Measurements from ENCODE around the gene MCM9. TPM values are rescaled to one million over a fixed set of nuclear protein-coding genes. Genes with fewer than 3 reads are reported as not detected.
A peak's percentile ranks its signal among the peaks of the same experiment; 100 is the strongest.

The MCM9 gene
- total RNA-seq, 1 donor from 2014 or later, result 18.0 TPM

DNA sequence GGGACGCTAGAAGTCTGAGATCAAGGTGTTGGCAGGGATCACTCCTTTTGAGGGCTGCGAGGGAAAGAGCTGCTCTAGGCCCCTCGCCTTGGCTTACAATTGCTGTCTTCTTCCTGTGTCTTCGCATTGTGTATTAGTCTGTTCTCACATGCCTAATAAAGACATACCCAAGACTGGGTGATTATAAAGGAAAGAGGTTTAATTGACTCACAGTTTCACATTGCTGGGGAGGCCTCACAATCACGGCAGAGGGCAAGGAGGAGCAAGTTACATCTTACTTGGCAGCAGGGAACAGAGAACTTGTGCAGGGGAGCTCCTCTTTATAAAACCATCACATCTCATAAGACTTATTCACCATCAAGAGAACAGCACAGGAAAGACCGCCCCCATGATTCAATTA, 143.5 kb downstream of the MCM9 start:
- H3K27me3 Mint-ChIP-seq (ENCODE audit: unreplicated experiment), result peaks cover 1% of the 10 kb centered on the region
- peaks cover 14% of the 10 kb centered on the region for H3K36me3 Mint-ChIP-seq (ENCODE audit: unreplicated experiment)
- TF ChIP-seq CTCF (IDR thresholded peaks at IDR 0.05; ENCODE audit: partially characterized antibody, unreplicated experiment), result no peak
- no peak overlapping the region for H3K4me3 Mint-ChIP-seq (ENCODE audit: unreplicated experiment)
- peaks cover 15% of the 10 kb centered on the region for H3K9me3 Mint-ChIP-seq (ENCODE audit: unreplicated experiment)
- peaks cover 22% of the 10 kb centered on the region for H3K4me1 Mint-ChIP-seq (ENCODE audit: low read depth, unreplicated experiment)
- no peak for DNase-seq
- peak overlapping the region; percentile 45 for H3K27ac Mint-ChIP-seq (ENCODE audit: unreplicated experiment)

DNA sequence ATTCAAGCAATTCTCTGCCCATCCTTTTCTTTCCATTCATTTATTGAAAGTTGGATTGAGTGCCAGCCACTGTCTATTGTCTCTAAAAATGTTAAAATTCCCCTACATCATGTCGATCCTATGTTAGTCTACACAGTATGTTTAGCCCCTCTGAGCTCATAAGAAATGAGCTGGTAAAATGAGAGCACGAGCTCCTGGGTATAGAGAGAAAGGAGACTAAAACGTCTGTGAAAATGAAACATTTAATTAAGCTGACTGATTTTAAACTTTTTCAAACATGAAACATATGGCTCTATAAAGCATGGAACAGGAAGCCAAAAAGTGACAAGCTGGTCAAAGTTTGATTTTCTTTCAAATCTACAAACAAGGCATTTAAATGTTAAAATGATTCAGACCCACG, 145.0 kb downstream of the MCM9 start:
- peaks cover 11% of the 10 kb centered on the region for H3K36me3 Mint-ChIP-seq (ENCODE audit: unreplicated experiment)
- no peak for DNase-seq
- H3K4me3 Mint-ChIP-seq (ENCODE audit: unreplicated experiment), result no peak overlapping the region
- H3K9me3 Mint-ChIP-seq (ENCODE audit: unreplicated experiment), result peaks cover 12% of the 10 kb centered on the region
- peak overlapping the region; percentile 77 for H3K27ac Mint-ChIP-seq (ENCODE audit: unreplicated experiment)
- peaks cover 24% of the 10 kb centered on the region for H3K4me1 Mint-ChIP-seq (ENCODE audit: low read depth, unreplicated experiment)
- no peak for TF ChIP-seq CTCF (IDR thresholded peaks at IDR 0.05; ENCODE audit: partially characterized antibody, unreplicated experiment)
- H3K27me3 Mint-ChIP-seq (ENCODE audit: unreplicated experiment), result peaks cover 1% of the 10 kb centered on the region

GRCh38 chr6:118789419-118789818, 145.5 kb downstream of the MCM9 start:
- Mint-ChIP-seq H3K27ac (ENCODE audit: unreplicated experiment) (no peak overlapping the region), H3K4me1 (ENCODE audit: low read depth, unreplicated experiment) (peaks cover 28% of the 10 kb centered on the region), H3K9me3 (ENCODE audit: unreplicated experiment) (peaks cover 12% of the 10 kb centered on the region), H3K4me3 (ENCODE audit: unreplicated experiment) (no peak overlapping the region), H3K36me3 (ENCODE audit: unreplicated experiment) (peaks cover 10% of the 10 kb centered on the region), H3K27me3 (ENCODE audit: unreplicated experiment) (peaks cover 1% of the 10 kb centered on the region)
- DNase-seq, result no peak
- TF ChIP-seq CTCF (IDR thresholded peaks at IDR 0.05; ENCODE audit: partially characterized antibody, unreplicated experiment), result no peak

- no peak for DNase-seq
- TF ChIP-seq CTCF (IDR thresholded peaks at IDR 0.05; ENCODE audit: partially characterized antibody, unreplicated experiment), result no peak
- Mint-ChIP-seq H3K9me3 (ENCODE audit: unreplicated experiment) (peaks cover 12% of the 10 kb centered on the region), H3K4me3 (ENCODE audit: unreplicated experiment) (no peak overlapping the region), H3K27me3 (ENCODE audit: unreplicated experiment) (peaks cover 1% of the 10 kb centered on the region), H3K4me1 (ENCODE audit: low read depth, unreplicated experiment) (peaks cover 35% of the 10 kb centered on the region), H3K36me3 (ENCODE audit: unreplicated experiment) (peaks cover 7% of the 10 kb centered on the region), H3K27ac (ENCODE audit: unreplicated experiment) (no peak overlapping the region)
Observed at GRCh38 chr6:118788702-118789101, 146.3 kb downstream of the MCM9 start.

GRCh38 chr6:118787724-118788423, 147.1 kb downstream of the MCM9 start:
- Mint-ChIP-seq H3K27me3 (ENCODE audit: unreplicated experiment) (peaks cover 1% of the 10 kb centered on the region), H3K36me3 (ENCODE audit: unreplicated experiment) (peaks cover 7% of the 10 kb centered on the region), H3K9me3 (ENCODE audit: unreplicated experiment) (peaks cover 8% of the 10 kb centered on the region), H3K4me1 (ENCODE audit: low read depth, unreplicated experiment) (peaks cover 38% of the 10 kb centered on the region), H3K4me3 (ENCODE audit: unreplicated experiment) (peak overlapping the region; percentile 15), H3K27ac (ENCODE audit: unreplicated experiment) (no peak overlapping the region)
- no peak for DNase-seq
- no peak for TF ChIP-seq CTCF (IDR thresholded peaks at IDR 0.05; ENCODE audit: partially characterized antibody, unreplicated experiment)
